ENCODE results near the gene CPM. TPM values are rescaled to one million over a fixed set of nuclear protein-coding genes. Genes with fewer than 3 reads are reported as not detected.

Gene CPM
- total and polyA plus RNA-seq, 2 of the 4 experiments (the other 2 are of a cell fraction) = 2.0 to 8.8 TPM

DNA sequence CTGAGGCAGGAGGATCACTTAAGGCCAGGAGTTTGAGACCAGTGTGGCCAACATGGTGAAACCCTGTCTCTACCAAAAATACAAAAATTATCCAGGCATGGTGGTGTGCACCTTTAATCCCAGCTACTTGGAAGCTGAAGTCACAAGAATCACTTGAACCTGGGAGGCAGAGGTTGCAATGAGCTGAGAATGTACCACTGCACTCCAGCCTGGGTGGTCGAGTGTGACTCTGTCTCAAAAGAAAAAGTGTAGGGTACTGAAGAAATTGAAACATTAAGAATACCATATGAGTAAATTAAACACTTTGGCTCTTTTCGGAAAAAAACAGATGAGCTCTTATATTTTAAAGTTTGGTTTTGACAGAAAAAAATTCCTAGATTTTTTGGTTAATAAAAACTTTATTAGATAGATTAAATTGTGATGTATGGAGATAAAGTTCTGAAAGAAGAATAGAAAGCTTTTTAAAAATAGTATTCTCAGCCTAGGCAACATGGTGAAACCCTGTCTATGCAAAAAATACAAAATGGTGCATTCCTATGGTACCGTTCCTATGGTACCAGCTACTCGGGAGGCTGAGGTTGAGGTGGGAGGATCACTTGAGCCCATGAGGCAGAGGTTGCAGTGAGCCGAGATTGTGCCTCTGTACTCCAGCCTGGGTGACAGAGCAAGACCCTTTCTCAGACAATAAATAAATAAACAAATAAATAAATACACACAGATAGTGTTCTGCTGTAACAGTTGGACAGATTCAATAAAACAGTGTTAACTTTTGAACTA lies 104.9 kb downstream of the CPM start (continued):
- TF ChIP-seq CEBPB (IDR thresholded peaks at IDR 0.05; ENCODE audit: low read depth, low read length) = no peak

GRCh38 chr12:68825569-68826217 lies 107.3 kb downstream of the CPM start:
- no peak overlapping the region for H3K4me3 ChIP-seq (ENCODE audit: insufficient read depth, low read depth, low read length)
- H2BK20ac ChIP-seq (ENCODE audit: low read depth, low read length) = no peak overlapping the region
- H3K23ac ChIP-seq (ENCODE audit: low read depth, low read length) = 0 out of 2 replicates have a peak overlapping the region, but pooled peaks have one; percentile 4
- ATAC-seq (ENCODE audit: low read depth) (no peak), DNase-seq (no peak)
- H2BK120ac ChIP-seq (ENCODE audit: low read depth, low read length) = no peak overlapping the region
- H3K9me1 ChIP-seq (ENCODE audit: insufficient read depth, low read length) = peaks cover 4% of the 10 kb centered on the region
- no peak overlapping the region for H3K27ac ChIP-seq (ENCODE audit: insufficient read depth, low read length)
- peaks cover 25 to 27% of the 10 kb centered on the region in 2 experiments for H3K79me1 ChIP-seq (ENCODE audit: low read depth in 1 of 2, low read length in 2 of 2)
- H3K4me2 ChIP-seq (ENCODE audit: low read depth, low read length) = no peak overlapping the region
- no peak overlapping the region; the same call in 1 of the 2 replicates for H3K4ac ChIP-seq (ENCODE audit: low read depth, low read length)
- dilution Hi-C loops (cut with HindIII; ENCODE audit: low sequenced_read_pairs, unreplicated experiment) (no loop called here), intact Hi-C loops (cut with micrococcal nuclease) (no loop called here), in situ Hi-C loops (cut with MboI; ENCODE audit: low sequenced_read_pairs) (loop anchor here (25.0 kb wide), 1 partner anchor 762 kb away; the partner anchor contains the start of gene CCT2)
- no peak overlapping the region for H3K14ac ChIP-seq (replicated peaks; ENCODE audit: low read depth, low read length)
- ChIA-PET POLR2A (ENCODE audit: unreplicated experiment) (no interaction called here), CTCF (no interaction called here)
- H3K4me1 ChIP-seq (ENCODE audit: control insufficient read depth, insufficient read depth, low read length) = peaks cover 6% of the 10 kb centered on the region; the same call in 1 of the 2 replicates
- no peak overlapping the region for H4K91ac ChIP-seq (ENCODE audit: insufficient read depth, low read depth, low read length)
- no peak overlapping the region for H2AFZ ChIP-seq (replicated peaks; ENCODE audit: low read length, poor library complexity)
- no peak overlapping the region for H4K5ac ChIP-seq (ENCODE audit: low read depth, low read length)
- no peak overlapping the region for H3K56ac ChIP-seq (ENCODE audit: extremely low read depth, insufficient read depth, low read length)
- WGBS, 2 experiments (ENCODE audit: extremely low coverage in 2 of 2, insufficient read length in 1 of 2) = 95% methylated on average over 4 of the region's 11 CpGs; no CpG with 5 or more reads in 1 of the 2 experiments
- H4K8ac ChIP-seq (ENCODE audit: low read depth in 2 of 2, low read length in 2 of 2) = no peak overlapping the region
- H3K36me3 ChIP-seq (ENCODE audit: control insufficient read depth, insufficient read depth, low read length) = peaks cover 50% of the 10 kb centered on the region
- H2AK5ac ChIP-seq (ENCODE audit: low read depth, low read length) = 0 out of 2 replicates have a peak overlapping the region, but pooled peaks have one; percentile 35
- BruUV-seq (replicated peaks) = no TSS peak
- H2AK9ac ChIP-seq (replicated peaks; ENCODE audit: low read depth, low read length, poor library complexity) = no peak overlapping the region
- H2BK5ac ChIP-seq (ENCODE audit: low read depth, low read length, poor library complexity, severe bottlenecking) = no peak overlapping the region
- H2BK15ac ChIP-seq (ENCODE audit: low read depth, low read length) = no peak overlapping the region
- no peak overlapping the region for H3K9ac ChIP-seq (ENCODE audit: low read depth, low read length)
- H3K9me3 ChIP-seq (ENCODE audit: control insufficient read depth, insufficient read depth, low read length) = no peaks in the 10 kb centered on the region
- H4K20me1 ChIP-seq (ENCODE audit: insufficient read depth, low read length) = peaks cover 46% of the 10 kb centered on the region
- H3K27me3 ChIP-seq (ENCODE audit: control insufficient read depth, insufficient read depth, low read length) = no peaks in the 10 kb centered on the region
- H3K18ac ChIP-seq (ENCODE audit: low read depth, low read length) = no peak overlapping the region
- TF ChIP-seq CTCF (conservative IDR thresholded peaks at IDR 0.05; ENCODE audit: low read depth, low read length) (no peak), NFE2L2 (IDR thresholded peaks at IDR 0.05; ENCODE audit: low read depth, low read length) (no peak), ELK1 (IDR thresholded peaks at IDR 0.05; ENCODE audit: borderline replicate concordance, low read depth, low read length) (no peak), USF2 (IDR thresholded peaks at IDR 0.05; ENCODE audit: low read depth, low read length) (no peak), CHD1 (IDR thresholded peaks at IDR 0.05; ENCODE audit: low read depth, low read length) (no peak), MXI1 (IDR thresholded peaks at IDR 0.05; ENCODE audit: borderline replicate concordance, low read depth, low read length) (no peak), POLR2A (IDR thresholded peaks at IDR 0.05; ENCODE audit: low read depth, low read length) (no peak), FOS (IDR thresholded peaks at IDR 0.05; ENCODE audit: low read depth, low read length) (no peak), MAZ (IDR thresholded peaks at IDR 0.05; ENCODE audit: borderline replicate concordance, low read depth, low read length) (no peak), CEBPB (IDR thresholded peaks at IDR 0.05; ENCODE audit: low read depth, low read length) (no peak), RFX5 (IDR thresholded peaks at IDR 0.05; ENCODE audit: low read depth, low read length) (no peak)
